Measurements from ENCODE around the gene FURIN.
A peak's percentile ranks its signal among the peaks of the same experiment; 100 is the strongest.
"Not testable (repeated sequence)": the region's sequence is repeated elsewhere in the genome, so short reads cannot be mapped to it uniquely, and the experiment has no call there.

FURIN gene

DNA sequence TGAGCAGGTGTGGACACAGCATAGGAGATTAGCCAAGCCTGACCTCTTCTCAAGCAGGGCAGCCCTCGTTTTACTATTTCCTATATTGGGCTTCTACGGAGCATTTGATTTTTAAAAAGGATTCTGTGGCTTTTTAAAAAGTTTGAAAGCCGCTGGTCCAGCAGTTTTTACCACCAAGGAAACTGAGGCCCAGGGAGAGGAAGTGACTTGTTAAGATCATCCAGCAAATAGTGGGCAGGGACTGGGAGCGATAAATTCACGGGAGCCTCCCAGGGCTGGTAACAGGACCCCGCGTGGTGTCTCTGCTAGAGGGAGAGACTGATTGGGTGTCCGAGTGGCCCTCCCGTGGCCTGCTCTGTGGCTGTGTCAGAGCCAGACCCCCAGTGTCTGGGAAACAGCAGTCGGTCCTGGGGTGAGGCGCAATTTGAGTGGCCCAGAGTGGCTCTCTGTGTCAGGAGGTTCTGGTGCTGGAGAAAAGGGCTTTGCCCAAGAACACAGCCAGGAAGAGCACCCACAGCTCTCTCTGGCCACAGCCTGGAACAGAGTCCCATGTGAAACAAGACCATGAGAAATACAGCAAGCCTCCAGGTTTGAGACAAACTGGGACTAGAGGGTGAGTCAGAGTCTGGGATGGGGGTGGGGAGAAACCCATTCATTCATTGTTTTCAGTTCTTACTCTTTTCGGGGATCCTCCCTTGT, 4.2 kb downstream of the FURIN start:
- H3K4me3 ChIP-seq (ENCODE audit: low read length) = peak overlapping the region; percentile 61
- H3K36me3 ChIP-seq (ENCODE audit: control insufficient read depth, low read depth, low read length) = peaks cover 10% of the 10 kb centered on the region
- peaks cover 50% of the 10 kb centered on the region for H3K4me1 ChIP-seq (ENCODE audit: control insufficient read depth, low read depth, low read length)
- no peak overlapping the region for H3K9ac ChIP-seq (ENCODE audit: low read length)
- H3K9me3 ChIP-seq (ENCODE audit: control insufficient read depth, low read depth, low read length) = no peaks in the 10 kb centered on the region
- H3K27me3 ChIP-seq (ENCODE audit: control insufficient read depth, insufficient read depth, low read length) = no peaks in the 10 kb centered on the region
- no peak overlapping the region for H3K27ac ChIP-seq (ENCODE audit: low read length)

DNA sequence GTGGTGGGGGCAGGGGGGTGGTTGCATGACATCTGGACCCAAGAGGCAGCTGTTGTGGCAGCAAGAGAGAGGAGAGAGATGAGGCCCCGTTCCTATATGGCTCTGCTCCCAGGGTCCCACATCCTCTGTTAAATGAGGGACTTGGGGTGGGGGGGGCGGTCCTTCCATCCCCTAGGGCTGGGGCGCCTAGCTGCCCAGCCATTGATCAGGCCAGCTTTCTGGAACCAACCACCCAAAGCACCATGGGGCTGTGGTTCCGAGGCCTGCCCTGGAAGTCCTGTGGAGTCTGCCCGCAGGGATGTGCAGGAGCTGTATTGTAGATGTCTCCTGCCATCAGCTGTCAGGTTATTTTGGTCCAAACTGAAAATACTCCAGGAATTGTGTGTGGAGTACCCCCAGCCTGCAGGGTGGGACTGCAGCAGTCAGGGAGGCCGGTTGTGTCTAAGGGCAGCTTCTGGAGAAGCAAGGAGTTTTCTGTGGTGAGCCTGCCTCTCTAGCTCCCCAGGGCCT, 5.2 kb downstream of the FURIN start:
- H3K9ac ChIP-seq (ENCODE audit: low read length) = no peak overlapping the region
- H3K36me3 ChIP-seq (ENCODE audit: control insufficient read depth, low read depth, low read length) = peaks cover 13% of the 10 kb centered on the region
- H3K4me1 ChIP-seq (ENCODE audit: control insufficient read depth, low read depth, low read length) = peaks cover 45% of the 10 kb centered on the region
- H3K27ac ChIP-seq (ENCODE audit: low read length) = no peak overlapping the region
- H3K27me3 ChIP-seq (ENCODE audit: control insufficient read depth, insufficient read depth, low read length) = no peaks in the 10 kb centered on the region
- H3K9me3 ChIP-seq (ENCODE audit: control insufficient read depth, low read depth, low read length) = no peaks in the 10 kb centered on the region
- H3K4me3 ChIP-seq (ENCODE audit: low read length) = no peak overlapping the region

GRCh38 chr15:90873998-90874605, 5.7 kb downstream of the FURIN start:
- Histone ChIP-seq H3K4me3 (ENCODE audit: low read length) (no peak overlapping the region), H3K9ac (ENCODE audit: low read length) (no peak overlapping the region), H3K27me3 (ENCODE audit: control insufficient read depth, insufficient read depth, low read length) (no peaks in the 10 kb centered on the region), H3K4me1 (ENCODE audit: control insufficient read depth, low read depth, low read length) (peaks cover 39% of the 10 kb centered on the region), H3K9me3 (ENCODE audit: control insufficient read depth, low read depth, low read length) (no peaks in the 10 kb centered on the region), H3K27ac (ENCODE audit: low read length) (peak overlapping the region; percentile 24), H3K36me3 (ENCODE audit: control insufficient read depth, low read depth, low read length) (peaks cover 18% of the 10 kb centered on the region)

DNA sequence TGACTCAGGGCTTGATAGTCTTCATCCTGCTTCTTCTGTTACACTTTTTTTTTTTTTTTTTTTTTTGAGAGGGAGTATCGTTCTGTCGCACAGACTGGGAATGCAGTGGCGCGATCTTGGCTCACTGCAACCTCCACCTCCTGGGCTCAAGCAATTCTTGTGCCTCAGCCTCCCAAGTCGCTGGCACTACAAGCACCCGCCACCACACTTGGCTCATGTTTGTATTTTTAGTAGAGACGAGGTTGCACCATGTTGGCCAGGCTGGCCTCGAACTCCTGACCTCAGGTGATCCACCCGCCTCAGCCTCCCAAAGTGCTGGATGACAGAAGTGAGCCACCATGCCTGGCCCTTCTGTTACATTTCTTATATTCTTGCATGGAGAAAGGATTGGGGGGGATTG, 6.6 kb downstream of the FURIN start:
- H3K9me3 ChIP-seq (ENCODE audit: control insufficient read depth, low read depth, low read length); H3K9ac ChIP-seq (ENCODE audit: low read length); H3K27ac ChIP-seq (ENCODE audit: low read length); H3K4me3 ChIP-seq (ENCODE audit: low read length); H3K27me3 ChIP-seq (ENCODE audit: control insufficient read depth, insufficient read depth, low read length): not testable (repeated sequence)
- peaks cover 30% of the 10 kb centered on the region for H3K4me1 ChIP-seq (ENCODE audit: control insufficient read depth, low read depth, low read length)
- peaks cover 26% of the 10 kb centered on the region for H3K36me3 ChIP-seq (ENCODE audit: control insufficient read depth, low read depth, low read length)

DNA sequence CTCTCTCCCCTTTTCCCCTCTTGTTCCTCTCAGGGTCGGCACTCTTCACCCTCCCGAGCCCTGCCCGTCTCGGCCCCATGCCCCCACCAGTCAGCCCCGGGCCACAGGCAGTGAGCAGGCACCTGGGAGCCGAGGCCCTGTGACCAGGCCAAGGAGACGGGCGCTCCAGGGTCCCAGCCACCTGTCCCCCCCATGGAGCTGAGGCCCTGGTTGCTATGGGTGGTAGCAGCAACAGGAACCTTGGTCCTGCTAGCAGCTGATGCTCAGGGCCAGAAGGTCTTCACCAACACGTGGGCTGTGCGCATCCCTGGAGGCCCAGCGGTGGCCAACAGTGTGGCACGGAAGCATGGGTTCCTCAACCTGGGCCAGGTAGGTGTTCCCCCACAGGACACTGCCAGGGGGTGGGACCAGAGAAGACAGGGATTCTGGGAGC, 7.2 kb downstream of the FURIN start:
- Histone ChIP-seq H3K27me3 (ENCODE audit: control insufficient read depth, insufficient read depth, low read length) (no peaks in the 10 kb centered on the region), H3K9ac (ENCODE audit: low read length) (no peak overlapping the region), H3K4me3 (ENCODE audit: low read length) (no peak overlapping the region), H3K36me3 (ENCODE audit: control insufficient read depth, low read depth, low read length) (peaks cover 26% of the 10 kb centered on the region), H3K9me3 (ENCODE audit: control insufficient read depth, low read depth, low read length) (no peaks in the 10 kb centered on the region), H3K4me1 (ENCODE audit: control insufficient read depth, low read depth, low read length) (peaks cover 25% of the 10 kb centered on the region), H3K27ac (ENCODE audit: low read length) (no peak overlapping the region)

DNA sequence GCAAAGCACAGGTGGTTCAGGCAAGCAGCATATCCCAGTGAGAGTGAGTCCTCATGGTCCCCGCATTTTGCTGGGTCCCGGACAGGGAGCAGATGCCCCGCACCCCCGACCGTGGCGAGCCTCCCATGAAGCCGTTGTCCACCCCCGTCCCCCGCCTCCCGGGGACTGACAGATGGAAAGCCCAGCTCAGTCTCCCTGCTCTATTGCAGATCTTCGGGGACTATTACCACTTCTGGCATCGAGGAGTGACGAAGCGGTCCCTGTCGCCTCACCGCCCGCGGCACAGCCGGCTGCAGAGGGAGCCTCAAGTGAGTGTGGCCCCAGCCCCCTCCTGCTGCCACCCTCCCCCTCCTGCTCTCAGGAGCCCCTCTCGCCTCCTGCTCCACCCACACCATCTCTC, 7.7 kb downstream of the FURIN start:
- no peaks in the 10 kb centered on the region for H3K9me3 ChIP-seq (ENCODE audit: control insufficient read depth, low read depth, low read length)
- peaks cover 24% of the 10 kb centered on the region for H3K4me1 ChIP-seq (ENCODE audit: control insufficient read depth, low read depth, low read length)
- no peak overlapping the region for H3K27ac ChIP-seq (ENCODE audit: low read length)
- no peak overlapping the region for H3K4me3 ChIP-seq (ENCODE audit: low read length)
- H3K36me3 ChIP-seq (ENCODE audit: control insufficient read depth, low read depth, low read length) = peaks cover 26% of the 10 kb centered on the region
- H3K9ac ChIP-seq (ENCODE audit: low read length) = no peak overlapping the region
- H3K27me3 ChIP-seq (ENCODE audit: control insufficient read depth, insufficient read depth, low read length) = no peaks in the 10 kb centered on the region

- Histone ChIP-seq H3K4me1 (ENCODE audit: control insufficient read depth, low read depth, low read length) (peaks cover 24% of the 10 kb centered on the region), H3K4me3 (ENCODE audit: low read length) (no peak overlapping the region), H3K9me3 (ENCODE audit: control insufficient read depth, low read depth, low read length) (no peaks in the 10 kb centered on the region), H3K36me3 (ENCODE audit: control insufficient read depth, low read depth, low read length) (peaks cover 26% of the 10 kb centered on the region), H3K27ac (ENCODE audit: low read length) (no peak overlapping the region), H3K27me3 (ENCODE audit: control insufficient read depth, insufficient read depth, low read length) (no peaks in the 10 kb centered on the region), H3K9ac (ENCODE audit: low read length) (no peak overlapping the region)
Measured at GRCh38 chr15:90876512-90877170, 8.3 kb downstream of the FURIN start.

- Histone ChIP-seq H3K27ac (ENCODE audit: low read length) (no peak overlapping the region), H3K9ac (ENCODE audit: low read length) (no peak overlapping the region), H3K4me1 (ENCODE audit: control insufficient read depth, low read depth, low read length) (peaks cover 23% of the 10 kb centered on the region), H3K27me3 (ENCODE audit: control insufficient read depth, insufficient read depth, low read length) (no peaks in the 10 kb centered on the region), H3K36me3 (ENCODE audit: control insufficient read depth, low read depth, low read length) (peaks cover 26% of the 10 kb centered on the region), H3K4me3 (ENCODE audit: low read length) (no peak overlapping the region), H3K9me3 (ENCODE audit: control insufficient read depth, low read depth, low read length) (no peaks in the 10 kb centered on the region)
Measured at GRCh38 chr15:90877315-90877714, 8.9 kb downstream of the FURIN start.

DNA sequence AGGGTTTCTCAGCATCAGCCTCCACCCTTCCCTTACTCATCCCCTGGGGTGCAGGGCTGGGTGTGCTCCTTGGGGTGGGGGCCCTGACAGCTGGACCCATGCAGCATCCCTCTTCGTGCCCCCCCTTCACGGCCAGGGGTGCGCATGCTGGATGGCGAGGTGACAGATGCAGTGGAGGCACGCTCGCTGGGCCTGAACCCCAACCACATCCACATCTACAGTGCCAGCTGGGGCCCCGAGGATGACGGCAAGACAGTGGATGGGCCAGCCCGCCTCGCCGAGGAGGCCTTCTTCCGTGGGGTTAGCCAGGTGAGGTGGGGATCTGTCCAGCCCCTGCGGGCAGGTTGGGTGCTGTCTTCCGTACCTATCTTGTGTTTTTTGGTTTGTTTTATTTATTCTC, 9.6 kb downstream of the FURIN start:
- no peak overlapping the region for H3K4me3 ChIP-seq (ENCODE audit: low read length)
- no peaks in the 10 kb centered on the region for H3K9me3 ChIP-seq (ENCODE audit: control insufficient read depth, low read depth, low read length)
- H3K27ac ChIP-seq (ENCODE audit: low read length) = no peak overlapping the region
- no peaks in the 10 kb centered on the region for H3K27me3 ChIP-seq (ENCODE audit: control insufficient read depth, insufficient read depth, low read length)
- H3K4me1 ChIP-seq (ENCODE audit: control insufficient read depth, low read depth, low read length) = peaks cover 16% of the 10 kb centered on the region
- no peak overlapping the region for H3K9ac ChIP-seq (ENCODE audit: low read length)
- H3K36me3 ChIP-seq (ENCODE audit: control insufficient read depth, low read depth, low read length) = peaks cover 26% of the 10 kb centered on the region

- Histone ChIP-seq H3K4me1 (ENCODE audit: control insufficient read depth, low read depth, low read length) (peaks cover 14% of the 10 kb centered on the region), H3K4me3 (ENCODE audit: low read length) (no peak overlapping the region), H3K27me3 (ENCODE audit: control insufficient read depth, insufficient read depth, low read length) (no peaks in the 10 kb centered on the region), H3K9ac (ENCODE audit: low read length) (no peak overlapping the region), H3K36me3 (ENCODE audit: control insufficient read depth, low read depth, low read length) (peaks cover 26% of the 10 kb centered on the region), H3K9me3 (ENCODE audit: control insufficient read depth, low read depth, low read length) (no peaks in the 10 kb centered on the region), H3K27ac (ENCODE audit: low read length) (no peak overlapping the region)
Measured at GRCh38 chr15:90878660-90879059, 10.3 kb downstream of the FURIN start.

- H3K4me3 ChIP-seq (ENCODE audit: low read length) = no peak overlapping the region
- H3K9me3 ChIP-seq (ENCODE audit: control insufficient read depth, low read depth, low read length) = no peaks in the 10 kb centered on the region
- peaks cover 26% of the 10 kb centered on the region for H3K36me3 ChIP-seq (ENCODE audit: control insufficient read depth, low read depth, low read length)
- H3K27me3 ChIP-seq (ENCODE audit: control insufficient read depth, insufficient read depth, low read length) = no peaks in the 10 kb centered on the region
- H3K9ac ChIP-seq (ENCODE audit: low read length) = no peak overlapping the region
- peaks cover 7% of the 10 kb centered on the region for H3K4me1 ChIP-seq (ENCODE audit: control insufficient read depth, low read depth, low read length)
- H3K27ac ChIP-seq (ENCODE audit: low read length) = no peak overlapping the region
Measured at GRCh38 chr15:90879730-90880366, 11.5 kb downstream of the FURIN start.

All from iPS-18a (cell line).